HG03108 (cell line): Measurements from ENCODE around the gene TPM3.
"Not testable (repeated sequence)": the region's sequence is repeated elsewhere in the genome, so short reads cannot be mapped to it uniquely, and the experiment has no call there.

ENCODE experiments used
- ATAC-seq: cut with Tn5 transposase; IDR thresholded peaks from one replicate; pipeline ENCODE4 v1.9.1; 2021; ENCODE audit warnings: moderate library complexity; ENCODE audit not compliant: unreplicated experiment

TPM3 gene

GRCh38 chr1:154191990-154192461 lies at the start of gene TPM3:
TSS of gene TPM3 (minus strand) at chr1:154192100. CDS start at chr1:154192018, 82 bp downstream.
- no peak for ATAC-seq

- no peak for ATAC-seq
Measured at GRCh38 chr1:154240294-154240833, 48.5 kb upstream of the TPM3 start.

- ATAC-seq = no peak
Measured at GRCh38 chr1:154239491-154239890, 47.6 kb upstream of the TPM3 start.

- ATAC-seq = no peak
Measured at GRCh38 chr1:154237880-154238506, 46.1 kb upstream of the TPM3 start.

DNA sequence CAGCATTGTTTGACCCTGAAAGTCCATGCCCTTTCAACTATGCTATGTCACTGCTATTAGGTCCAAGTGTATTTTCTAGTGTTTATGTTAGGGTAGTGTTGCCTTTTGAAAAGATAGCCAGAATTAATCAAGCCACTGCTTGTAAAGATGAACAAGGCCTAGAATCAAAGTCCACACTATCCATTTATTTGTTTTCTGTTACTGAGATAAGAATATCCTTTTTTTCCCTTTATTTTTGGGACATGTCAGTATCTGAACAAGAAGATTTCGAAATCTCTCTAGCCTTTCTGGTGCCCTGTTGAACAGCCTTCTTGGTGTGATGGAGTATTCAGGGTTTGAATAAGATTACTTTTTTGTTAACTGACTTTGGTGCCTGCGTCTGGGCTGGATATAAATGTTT lies 45.5 kb upstream of the TPM3 start:
- ATAC-seq = no peak

GRCh38 chr1:154236855-154237254 lies 45.0 kb upstream of the TPM3 start:
- ATAC-seq = no peak

DNA sequence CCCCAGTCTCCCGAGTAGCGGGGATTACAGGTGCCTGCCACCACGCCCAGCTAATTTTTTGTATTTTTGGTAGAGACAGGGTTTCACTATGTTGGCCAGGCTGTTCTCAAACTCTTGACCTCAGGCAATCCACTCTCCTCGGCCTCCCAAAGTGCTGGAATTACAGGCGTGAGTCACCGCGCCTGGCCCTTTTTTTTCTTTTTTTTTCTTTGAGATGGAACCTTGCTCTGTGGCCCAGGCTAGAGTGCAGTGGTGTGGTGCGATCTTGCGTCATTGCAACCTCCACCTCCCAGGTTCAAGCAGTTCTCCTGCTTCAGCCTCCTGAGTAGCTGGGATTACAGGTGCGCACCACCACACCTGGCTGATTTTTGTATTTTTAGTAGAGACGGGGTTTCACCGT lies 41.2 kb upstream of the TPM3 start:
- ATAC-seq = not testable (repeated sequence)

- not testable (repeated sequence) for ATAC-seq
Measured at GRCh38 chr1:154231112-154231511, 39.2 kb upstream of the TPM3 start.

DNA sequence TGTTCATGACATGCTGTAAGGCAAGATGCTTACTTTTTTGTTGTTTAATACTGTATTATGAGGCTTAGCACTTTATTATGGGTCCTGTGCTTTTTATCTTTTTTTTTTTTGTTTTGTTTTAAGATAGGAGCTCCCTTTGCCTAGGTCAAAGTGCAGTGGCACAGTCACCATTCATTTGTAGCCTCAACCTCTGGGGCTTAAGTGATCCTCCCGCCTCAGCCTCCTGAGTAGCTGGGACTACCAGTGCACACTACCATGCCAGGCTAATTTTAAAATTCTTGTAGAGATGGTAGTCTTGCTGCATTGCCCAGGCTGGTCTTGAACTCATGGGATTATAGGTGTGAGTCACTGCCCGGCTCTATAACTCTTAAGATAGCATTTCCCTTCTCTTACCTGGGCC lies 33.5 kb upstream of the TPM3 start:
- no peak for ATAC-seq

- no peak for ATAC-seq
Measured at GRCh38 chr1:154223621-154224020, 31.7 kb upstream of the TPM3 start.

DNA sequence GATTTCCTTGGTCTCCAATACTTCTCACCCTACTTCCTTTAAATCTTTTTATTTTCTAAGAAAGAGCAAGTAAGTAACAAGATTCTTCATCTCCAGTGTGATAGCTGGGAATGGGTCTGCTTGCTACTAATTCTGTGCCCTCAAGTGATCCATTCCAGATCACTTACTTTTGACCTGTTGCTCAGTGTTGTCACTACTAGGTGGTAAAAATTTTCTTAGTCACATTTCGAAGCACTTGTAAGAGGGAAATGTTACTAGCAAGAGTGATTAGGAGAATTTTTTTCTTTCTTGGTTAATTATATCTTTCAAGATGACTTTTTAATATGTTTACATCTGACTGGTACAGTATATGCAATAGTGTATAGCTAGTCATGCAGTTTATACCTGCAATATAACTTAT lies 31.0 kb upstream of the TPM3 start:
- ATAC-seq = no peak

- ATAC-seq = no peak
Measured at GRCh38 chr1:154222518-154222917, 30.6 kb upstream of the TPM3 start.

DNA sequence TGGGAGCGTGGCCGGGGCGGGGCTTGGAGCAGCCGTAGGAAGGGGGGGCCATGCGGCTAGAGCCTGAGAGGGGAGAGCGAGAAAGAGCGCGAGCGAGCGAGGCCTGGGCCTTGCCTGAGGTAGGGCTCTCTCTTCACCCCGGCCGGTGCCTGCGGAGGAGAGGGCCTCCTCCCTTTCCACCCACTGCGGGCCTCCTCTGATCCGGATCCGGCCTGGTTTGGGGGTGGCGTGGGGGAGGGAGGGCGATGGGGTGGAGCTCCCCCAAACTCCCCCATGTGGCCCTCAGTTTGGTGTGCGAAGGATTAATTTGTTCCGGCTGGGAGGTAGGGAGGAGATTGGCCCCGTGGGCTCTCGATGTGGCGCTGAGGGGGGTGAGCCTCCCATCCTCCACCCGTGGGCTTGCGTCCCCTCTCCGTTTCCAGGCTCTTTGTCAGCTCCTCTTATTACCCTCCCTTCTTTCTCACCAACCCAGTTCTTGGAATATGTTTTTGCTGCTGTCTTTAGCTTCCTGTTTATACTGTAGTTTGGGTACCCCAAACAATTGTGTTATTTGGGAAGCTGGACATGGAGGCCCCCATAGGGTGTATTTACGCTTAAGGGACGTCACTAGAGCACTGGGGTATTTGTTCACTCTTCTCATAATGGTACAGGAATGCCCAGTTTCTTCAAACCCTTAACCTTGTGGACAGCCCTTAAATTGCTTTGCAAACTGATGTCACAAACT lies 29.5 kb upstream of the TPM3 start:
- ATAC-seq = no peak

GRCh38 chr1:154220970-154221277 lies 29.0 kb upstream of the TPM3 start:
- no peak for ATAC-seq

- peak; percentile 86 for ATAC-seq
Measured at GRCh38 chr1:154220071-154220969, 28.4 kb upstream of the TPM3 start, which contains the start of gene UBAP2L. TSS of gene UBAP2L (plus strand) at chr1:154220955. CDS start at chr1:154225124, 4,169 bp downstream.

- ATAC-seq = no peak
Measured at GRCh38 chr1:154219541-154219940, 27.6 kb upstream of the TPM3 start.

- ATAC-seq = no peak
Measured at GRCh38 chr1:154218545-154218944, 26.6 kb upstream of the TPM3 start.

DNA sequence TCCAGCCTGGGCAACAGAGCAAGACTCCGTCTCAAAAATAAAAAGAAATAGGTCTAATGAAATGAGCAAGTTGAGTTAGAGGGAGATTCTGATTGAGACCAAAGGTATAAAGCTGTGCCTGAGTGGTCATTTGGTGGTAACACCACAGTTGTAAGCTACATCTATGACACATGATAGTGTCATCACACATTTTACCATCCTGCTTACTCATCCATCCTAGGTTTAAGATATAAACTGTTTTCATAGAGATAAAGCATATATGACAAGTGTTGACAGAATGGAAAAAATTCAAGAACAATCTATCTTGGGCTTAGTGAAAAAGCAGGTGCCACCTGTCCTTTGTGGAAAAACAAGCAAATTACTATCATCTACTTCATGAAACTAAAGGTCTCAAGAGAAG lies 21.4 kb upstream of the TPM3 start:
- ATAC-seq = no peak

- ATAC-seq = no peak
Measured at GRCh38 chr1:154212083-154212482, 20.2 kb upstream of the TPM3 start.

GRCh38 chr1:154208677-154209388 lies 16.9 kb upstream of the TPM3 start:
- no peak for ATAC-seq

DNA sequence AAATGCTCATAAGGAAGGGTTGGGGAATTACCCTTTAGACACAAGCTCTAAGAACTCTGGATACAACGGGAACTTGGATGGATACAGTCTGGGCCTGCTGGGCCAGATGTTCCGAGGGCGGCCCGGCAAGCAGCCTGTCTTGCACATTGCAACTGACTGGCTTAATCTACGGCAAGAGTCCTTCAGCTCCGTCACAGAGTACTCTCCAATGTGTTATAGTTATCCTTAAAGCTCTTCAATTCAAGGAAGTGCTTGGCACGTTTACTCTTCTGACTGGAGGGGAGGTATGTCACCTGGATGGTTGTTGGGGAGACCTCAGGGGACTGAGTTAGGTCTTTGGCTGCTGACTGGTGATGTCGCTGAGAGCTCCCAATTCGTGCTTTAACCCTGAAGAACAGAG lies 15.4 kb upstream of the TPM3 start:
- ATAC-seq = no peak
